GM12878 (cell line): ENCODE data around the gene ZMYND11. TPM values are rescaled to one million over a fixed set of nuclear protein-coding genes. Genes with fewer than 3 reads are reported as not detected.

Experiments
- ATAC-seq: fragments of 200-7000 bp; cut with Tn5 transposase; 3 replicates; pipeline ENCODE4 v1.9.1; 2020; ENCODE audit warnings: mild to moderate bottlenecking, moderate library complexity
- BruUV-seq: library from RNA; stranded (reverse); fragments of 400-500 nt; replicated peaks from 2 replicates; lab custom pipeline; 2021; lab: Mats Ljungman, UMichigan
- CTCF ChIA-PET: fragments of 300-600 bp; sonication (Branson Sonifier 250); formaldehyde crosslinking; extraction: SDS; loops from one replicate; lab custom pipeline; 2021; ENCODE audit warnings: inconsistent platforms; lab: Yijun Ruan, JAX
- POLR2A ChIA-PET: fragments of 350-600 bp; formaldehyde crosslinking; extraction: SDS; loops from one replicate; lab custom pipeline; 2021; ENCODE audit warnings: inconsistent platforms; lab: Charles Lee
- RAD21 ChIA-PET: fragments of 300-600 bp; sonication (Branson Sonifier 250); formaldehyde crosslinking; loops from one replicate; lab custom pipeline; 2023; ENCODE audit warnings: antibody characterized with exemption; ENCODE audit not compliant: unreplicated experiment; lab: Charles Lee
- SMC1A ChIA-PET: fragments of 300-600 bp; sonication (Branson Sonifier 250); formaldehyde crosslinking; loops from one replicate; lab custom pipeline; 2023; ENCODE audit not compliant: unreplicated experiment, uncharacterized antibody; lab: Charles Lee
- DNase-seq: peaks from one replicate; pipeline ENCODE4 v3.0.0-alpha.2; 2011; ENCODE audit warnings: low read depth, low spot score
- FAIRE-seq: peaks from 3 replicates; lab custom pipeline; 2011; peaks lifted over from hg19 to GRCh38; lab: Jason Lieb, UNC
- H2AFZ ChIP-seq: 2 replicates; pipeline ENCODE4 v1.6.0; 2011; ENCODE audit warnings: low read depth, low read length, control low read depth; ENCODE audit not compliant: control insufficient read depth
- H3K27ac ChIP-seq: 2 replicates; pipeline ENCODE4 v1.5.1; 2011; ENCODE audit warnings: control low read depth; ENCODE audit not compliant: control insufficient read depth, insufficient read depth
- H3K27me3 ChIP-seq, 2 experiments: replicated peaks in 1 of 2; 2 replicates each; pipeline versions ENCODE4 v1.6.0 to v1.6.1; 2011; ENCODE audit warnings: low read length in 1 of 2; ENCODE audit not compliant: control insufficient read depth in 2 of 2, insufficient read depth in 2 of 2
- H3K36me3 ChIP-seq, 2 experiments: 2 replicates each; pipeline ENCODE4 v1.5.1; 2011; ENCODE audit warnings: low read length in 1 of 2; ENCODE audit not compliant: control insufficient read depth in 2 of 2, insufficient read depth in 2 of 2
- H3K4me1 ChIP-seq: 2 replicates; pipeline ENCODE4 v1.6.1; 2011; ENCODE audit warnings: mild to moderate bottlenecking, low read length, moderate library complexity, mixed read lengths; ENCODE audit not compliant: control insufficient read depth, insufficient read depth
- H3K4me2 ChIP-seq: 2 replicates; pipeline ENCODE4 v1.6.0; 2011; ENCODE audit warnings: control low read depth; ENCODE audit not compliant: control insufficient read depth, insufficient read depth
- H3K4me3 ChIP-seq: fragments of 200-600 bp; sonication (generic); 2 replicates; pipeline ENCODE4 v1.5.1; 2016
- H3K79me2 ChIP-seq: 2 replicates; pipeline ENCODE4 v1.6.0; 2011; ENCODE audit warnings: low read length; ENCODE audit not compliant: control insufficient read depth, insufficient read depth
- H3K9ac ChIP-seq: 2 replicates; pipeline ENCODE4 v1.8.0; 2011; ENCODE audit warnings: low read length, control low read depth, mixed read lengths; ENCODE audit not compliant: control insufficient read depth, insufficient read depth
- H3K9me3 ChIP-seq: replicated peaks from 3 replicates; pipeline ENCODE4 v1.5.1; 2011; ENCODE audit warnings: mild to moderate bottlenecking, low read length; ENCODE audit not compliant: control insufficient read depth, insufficient read depth
- H4K20me1 ChIP-seq: 2 replicates; pipeline ENCODE4 v1.6.0; 2011; ENCODE audit not compliant: control insufficient read depth, insufficient read depth
- ASH2L ChIP-seq: fragments of 300-600, 200-600 bp; sonication (generic); IDR thresholded peaks from 2 replicates; pipeline ENCODE4 v1.6.1; 2017; ENCODE audit warnings: low read depth, mild to moderate bottlenecking, borderline replicate concordance
- ATF3 ChIP-seq: IDR thresholded peaks from 2 replicates; pipeline ENCODE4 v1.6.1; 2011; ENCODE audit warnings: low read depth, mild to moderate bottlenecking, low read length, moderate library complexity, borderline replicate concordance; ENCODE audit errors: extremely low read depth
- BHLHE40 ChIP-seq, 2 experiments: fragments of 450-650 bp in 1 of 2; IDR thresholded peaks; 2 replicates each; pipeline ENCODE4 v1.6.1; 2011 to 2017; ENCODE audit warnings: low read depth in 2 of 2, borderline replicate concordance in 1 of 2, improper control_type of control experiment in 1 of 2, low read length in 1 of 2, mild to moderate bottlenecking in 1 of 2
- CBFB ChIP-seq: IDR thresholded peaks from 2 replicates; pipeline ENCODE4 v1.6.1; 2016; ENCODE audit warnings: antibody characterized with exemption, low read depth
- FOS ChIP-seq: IDR thresholded peaks from 3 replicates; pipeline ENCODE4 v1.6.1; 2011; ENCODE audit warnings: borderline replicate concordance; ENCODE audit not compliant: insufficient read length; ENCODE audit errors: extremely low read depth
- IRF4 ChIP-seq: IDR thresholded peaks from 2 replicates; pipeline ENCODE4 v1.6.1; 2011; ENCODE audit warnings: low read depth, low read length
- MTA2 ChIP-seq: fragments of 450-650 bp; IDR thresholded peaks from 2 replicates; pipeline ENCODE4 v1.6.1; 2016; ENCODE audit warnings: low read depth, mild to moderate bottlenecking, moderate library complexity
- NFIC ChIP-seq: IDR thresholded peaks from 2 replicates; pipeline ENCODE4 v1.6.1; 2012; ENCODE audit warnings: low read depth, mild to moderate bottlenecking, inconsistent platforms, low read length, moderate library complexity
- NFYA ChIP-seq: IDR thresholded peaks from 2 replicates; pipeline ENCODE4 v1.6.1; 2011; ENCODE audit warnings: low read depth, mild to moderate bottlenecking, low read length, improper control_type of control experiment, borderline replicate concordance
- SMAD1 ChIP-seq: fragments of 450-650 bp; IDR thresholded peaks from 2 replicates; pipeline ENCODE4 v1.6.1; 2018; ENCODE audit warnings: mild to moderate bottlenecking, low read depth; ENCODE audit not compliant: partially characterized antibody
- SMC3 ChIP-seq: IDR thresholded peaks from 2 replicates; pipeline ENCODE4 v1.6.1; 2011; ENCODE audit warnings: low read length, improper control_type of control experiment, borderline replicate concordance
- SUPT20H ChIP-seq: IDR thresholded peaks from 2 replicates; pipeline ENCODE4 v1.6.1; 2011; ENCODE audit warnings: low read depth, mild to moderate bottlenecking, low read length, moderate library complexity, borderline replicate concordance; ENCODE audit not compliant: control insufficient read depth
- TARDBP ChIP-seq: IDR thresholded peaks from 2 replicates; pipeline ENCODE4 v1.6.1; 2016; ENCODE audit warnings: borderline replicate concordance
- TBL1XR1 ChIP-seq: IDR thresholded peaks from 2 replicates; pipeline ENCODE4 v1.6.1; 2012; ENCODE audit warnings: low read depth, low read length, improper control_type of control experiment
- TCF12 ChIP-seq: IDR thresholded peaks from 2 replicates; pipeline ENCODE4 v1.6.1; 2011; ENCODE audit warnings: low read depth, mild to moderate bottlenecking, low read length
- ZBED1 ChIP-seq: IDR thresholded peaks from 2 replicates; pipeline ENCODE4 v1.6.1; 2016; ENCODE audit warnings: borderline replicate concordance
- WGBS: methylation state at CpG from one replicate; pipeline ENCODE4 v1.1.6; 2016; ENCODE audit warnings: low lambda C conversion rate; ENCODE audit not compliant: insufficient replicate concordance, insufficient coverage; ENCODE audit errors: missing lambda C conversion rate; 5-methylcytosine and 5-hydroxymethylcytosine counted together
- in situ Hi-C: fragments of 300-500 bp; cut with MboI; formaldehyde crosslinking; loops from 9 replicates; pipeline ENCODE4 v1.14.3; 2018; ENCODE audit warnings: mixed read lengths
- intact Hi-C: fragments of 100-400 bp; cut with micrococcal nuclease; formaldehyde crosslinking; loops from one replicate; pipeline ENCODE4 v1.14.2; 2022; ENCODE audit not compliant: unreplicated experiment
- polyA plus RNA-seq, 11 experiments: library from polyadenylated mRNA; depleted of rRNA in 4 of 11; unstranded in 6 of 11; stranded (reverse) in 5 of 11; fragments of >200 nt; fragmentation: Nextera tagmentation in 4 of 11; fragmentation: Illumina TruSeq in 1 of 11; extraction: Ambion mirVana in 4 of 11; extraction: Trizol in 1 of 11; gene quantifications; 1 replicate in 1 of 11; 2 replicates in 10 of 11; pipeline versions ENCODE4 v1.2.1 to v1.2.3, GENCODE V29; 2011 to 2016; ENCODE audit warnings: inconsistent platforms in 2 of 11, missing spikeins in 2 of 11, low read depth in 1 of 11
- total RNA-seq, 4 experiments: library from RNA; depleted of rRNA in 3 of 4; stranded (reverse); fragments of >200 nt in 3 of 4; fragmentation: Illumina TruSeq in 1 of 4; extraction: Trizol in 1 of 4; gene quantifications; 2 replicates each; pipeline versions ENCODE4 v1.2.1 to v1.2.3, GENCODE V29; 2013 to 2021

ZMYND11 gene
- total and polyA plus RNA-seq, 10 of the 15 experiments (the other 5 are each of a cell fraction or from before 2014, with no cell fraction given): 3.3 to 24.4 (median 13.1) TPM

GRCh38 chr10:241451-241850 lies 106.2 kb downstream of the ZMYND11 start:
- no peaks in the 10 kb centered on the region for H3K27me3 ChIP-seq
- H3K4me3 ChIP-seq: no peak overlapping the region
- 100% methylated on average over 6 of the region's 6 CpGs for WGBS
- no peak overlapping the region for H2AFZ ChIP-seq
- RAD21 ChIA-PET: no interaction called here
- CTCF ChIA-PET: no interaction called here
- H3K27ac ChIP-seq: no peak overlapping the region
- H3K4me2 ChIP-seq: no peak overlapping the region
- no peak overlapping the region for H3K9ac ChIP-seq
- POLR2A ChIA-PET: no interaction called here
- H3K79me2 ChIP-seq: no peaks in the 10 kb centered on the region
- no peaks in the 10 kb centered on the region for H4K20me1 ChIP-seq
- no TSS peak for BruUV-seq
- in situ Hi-C loops (no loop called here), intact Hi-C loops (no loop called here)
- no peak for ATAC-seq
- no peak for TF ChIP-seq MTA2
- no peak for TF ChIP-seq SMAD1
- no peak for TF ChIP-seq CBFB
- no peak for TF ChIP-seq TCF12
- no peak for TF ChIP-seq FOS
- no peak for TF ChIP-seq BHLHE40 (IDR thresholded peaks at IDR 0.05; ENCODE audit: borderline replicate concordance in 1 of 2, low read depth in 2 of 2, low read length in 1 of 2)
- no peak for FAIRE-seq
- no peak for DNase-seq
- H3K9me3 ChIP-seq: no peaks in the 10 kb centered on the region
- H3K4me1 ChIP-seq: no peaks in the 10 kb centered on the region
- peaks cover 0 to 2% of the 10 kb centered on the region in 2 experiments; a peak in 3 of 4 replicates for H3K36me3 ChIP-seq
- SMC1A ChIA-PET: no interaction called here

- intact Hi-C loops (no loop called here), in situ Hi-C loops (no loop called here)
- RAD21 ChIA-PET: no interaction called here
- CTCF ChIA-PET: no interaction called here
- Histone ChIP-seq H3K27me3 (no peaks in the 10 kb centered on the region), H2AFZ (no peak overlapping the region), H3K9ac (no peak overlapping the region), H3K4me1 (no peaks in the 10 kb centered on the region), H4K20me1 (no peaks in the 10 kb centered on the region), H3K79me2 (no peaks in the 10 kb centered on the region), H3K27ac (no peak overlapping the region), H3K36me3 (peaks cover 2 to 3% of the 10 kb centered on the region in 2 experiments; a peak in 3 of 4 replicates), H3K4me2 (no peak overlapping the region), H3K9me3 (no peaks in the 10 kb centered on the region), H3K4me3 (no peak overlapping the region)
- no TSS peak for BruUV-seq
- POLR2A ChIA-PET: no interaction called here
- DNase-seq: no peak
- no peak for ATAC-seq
- FAIRE-seq: no peak
- 90% methylated on average over 9 of the region's 9 CpGs for WGBS
- SMC1A ChIA-PET: interaction anchor here (0.5 kb wide), 1 partner anchor 98 kb away, joined by 3 read pairs; no protein-coding TSS in a partner anchor
- TF ChIP-seq NFIC (no peak), ASH2L (no peak), SMC3 (no peak), NFYA (no peak), SUPT20H (no peak), TBL1XR1 (no peak), ZBED1 (no peak), IRF4 (no peak), ATF3 (no peak), TARDBP (no peak)
Measured at GRCh38 chr10:241966-242643, 106.8 kb downstream of the ZMYND11 start.
